K562 (cell line): ENCODE measurements around the gene HMBS. TPM values are rescaled to one million over a fixed set of nuclear protein-coding genes. Genes with fewer than 3 reads are reported as not detected.

Source experiments
- BCLAF1 ChIP-seq, 2 experiments: fragments of 450-650 bp in 1 of 2; IDR thresholded peaks; 2 replicates each; pipeline ENCODE4 v1.6.1; 2011 to 2017; ENCODE audit warnings: low read depth in 2 of 2, antibody characterized with exemption in 1 of 2, borderline replicate concordance in 1 of 2, low read length in 1 of 2, mild to moderate bottlenecking in 1 of 2, mixed read lengths in 1 of 2; ENCODE audit not compliant: control insufficient read depth in 1 of 2
- REST ChIP-seq, 2 experiments: fragments of 450-650 bp; formaldehyde crosslinking in 1 of 2; IDR thresholded peaks; 2 replicates each; pipeline versions ENCODE4 v1.4.0 to v1.6.1; 2014 to 2020; ENCODE audit warnings: mild to moderate bottlenecking in 2 of 2, borderline replicate concordance in 1 of 2, low read depth in 1 of 2
- SAP30 ChIP-seq: fragments of 200-600 bp; sonication (generic); IDR thresholded peaks from 2 replicates; pipeline ENCODE4 v1.6.1; 2012; ENCODE audit warnings: borderline replicate concordance, low read depth, mild to moderate bottlenecking, moderate library complexity, low read length, control low read depth, inconsistent platforms; ENCODE audit not compliant: insufficient read depth, poor library complexity, severe bottlenecking
- ZC3H11A ChIP-seq: IDR thresholded peaks from 2 replicates; pipeline ENCODE4 v1.6.1; 2012; ENCODE audit warnings: low read depth, low read length, improper control_type of control experiment
- polyA plus RNA-seq, 8 experiments: library from polyadenylated mRNA; depleted of rRNA in 4 of 8; stranded (reverse) in 5 of 8; unstranded in 3 of 8; fragments of >200 nt; fragmentation: Nextera tagmentation in 2 of 8; fragmentation: Illumina TruSeq in 1 of 8; extraction: Ambion mirVana in 2 of 8; extraction: Trizol in 1 of 8; gene quantifications; 2 replicates each; pipeline versions ENCODE4 v1.2.1 to v1.2.3, GENCODE V29; 2011 to 2014; ENCODE audit warnings: inconsistent platforms in 1 of 8, missing spikeins in 1 of 8
- total RNA-seq, 7 experiments: library from RNA; depleted of rRNA in 6 of 7; stranded (reverse); fragments of >200 nt in 6 of 7; fragmentation: Illumina TruSeq in 2 of 7; extraction: Trizol in 2 of 7; gene quantifications; 2 replicates each; pipeline versions ENCODE4 v1.2.1 to v1.2.3, GENCODE V29; 2011 to 2021; ENCODE audit warnings: low replicate concordance in 1 of 7
- TF ChIP-seq, protein P1 (sequence below), 2 experiments: fragments of 450-650 bp; conservative IDR thresholded peaks; 2 replicates each; pipeline ENCODE4 v1.6.1; 2017; ENCODE audit warnings: mild to moderate bottlenecking in 2 of 2, moderate library complexity in 2 of 2

HMBS gene
- total and polyA plus RNA-seq, 9 of the 15 experiments (the other 6 are each of a cell fraction or from before 2014, with no cell fraction given) = 56.9 to 385 (median 286) TPM

- TF ChIP-seq, protein P1, sequence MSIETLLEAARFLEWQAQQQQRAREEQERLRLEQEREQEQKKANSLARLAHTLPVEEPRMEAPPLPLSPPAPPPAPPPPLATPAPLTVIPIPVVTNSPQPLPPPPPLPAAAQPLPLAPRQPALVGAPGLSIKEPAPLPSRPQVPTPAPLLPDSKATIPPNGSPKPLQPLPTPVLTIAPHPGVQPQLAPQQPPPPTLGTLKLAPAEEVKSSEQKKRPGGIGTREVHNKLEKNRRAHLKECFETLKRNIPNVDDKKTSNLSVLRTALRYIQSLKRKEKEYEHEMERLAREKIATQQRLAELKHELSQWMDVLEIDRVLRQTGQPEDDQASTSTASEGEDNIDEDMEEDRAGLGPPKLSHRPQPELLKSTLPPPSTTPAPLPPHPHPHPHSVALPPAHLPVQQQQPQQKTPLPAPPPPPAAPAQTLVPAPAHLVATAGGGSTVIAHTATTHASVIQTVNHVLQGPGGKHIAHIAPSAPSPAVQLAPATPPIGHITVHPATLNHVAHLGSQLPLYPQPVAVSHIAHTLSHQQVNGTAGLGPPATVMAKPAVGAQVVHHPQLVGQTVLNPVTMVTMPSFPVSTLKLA (conservative IDR thresholded peaks at IDR 0.05) = no peak
- no peak for TF ChIP-seq BCLAF1 (IDR thresholded peaks at IDR 0.05; ENCODE audit: borderline replicate concordance in 1 of 2, control insufficient read depth in 1 of 2, low read depth in 2 of 2, low read length in 1 of 2)
- TF ChIP-seq SAP30 = no peak
- no peak for TF ChIP-seq REST (IDR thresholded peaks at IDR 0.05; ENCODE audit: borderline replicate concordance)
- TF ChIP-seq REST (CRISPR knock-in tag; IDR thresholded peaks at IDR 0.05; ENCODE audit: low read depth) = no peak
- TF ChIP-seq ZC3H11A = no peak
Measured at GRCh38 chr11:119110439-119110838, 25.8 kb downstream of the HMBS start (continued).
